Endothelial cell of umbilical vein (primary cell): ENCODE results near the gene HOXA3. TPM values are rescaled to one million over a fixed set of nuclear protein-coding genes. Genes with fewer than 3 reads are reported as not detected.
A peak's percentile ranks its signal among the peaks of the same experiment; 100 is the strongest.

Experiments
- BruUV-seq: library from RNA; stranded (reverse); fragments of 400-500 nt; replicated peaks from 2 replicates; lab custom pipeline; 2021; lab: Mats Ljungman, UMichigan
- CTCF ChIA-PET: fragments of 300-600, 350-600 bp; sonication (Branson Sonifier 250); formaldehyde crosslinking; loops from one replicate; lab custom pipeline; 2021; ENCODE audit warnings: antibody characterized with exemption, inconsistent platforms; lab: Charles Lee
- POLR2A ChIA-PET: fragments of 300-600, 350-600 bp; sonication (Branson Sonifier 250); formaldehyde crosslinking; loops from one replicate; lab custom pipeline; 2021; ENCODE audit warnings: antibody characterized with exemption, inconsistent platforms; lab: Charles Lee
- DNase-seq: peaks from one replicate; pipeline ENCODE4 v3.0.0-alpha.2; 2011; ENCODE audit warnings: low read depth, low spot score
- FAIRE-seq: peaks from 2 replicates; lab custom pipeline; 2011; peaks lifted over from hg19 to GRCh38; lab: Jason Lieb, UNC
- H2AFZ ChIP-seq: 2 replicates; pipeline ENCODE4 v1.6.0; 2012; ENCODE audit warnings: low read depth, low read length, control low read depth, inconsistent platforms
- H3K27ac ChIP-seq: 2 replicates; pipeline ENCODE4 v1.5.1; 2011; ENCODE audit warnings: low read depth, mild to moderate bottlenecking, control low read depth, low read length, moderate library complexity; ENCODE audit not compliant: insufficient read depth
- H3K27me3 ChIP-seq, 2 experiments: 2 replicates each; pipeline versions ENCODE4 v1.6.0 to v1.6.1; 2011; ENCODE audit warnings: low read length in 2 of 2, mixed read lengths in 1 of 2; ENCODE audit not compliant: control insufficient read depth in 2 of 2, insufficient read depth in 2 of 2
- H3K36me3 ChIP-seq, 2 experiments: 2 replicates in 1 of 2; 3 replicates in 1 of 2; pipeline ENCODE4 v1.5.1; 2011; ENCODE audit warnings: low read length in 2 of 2, mild to moderate bottlenecking in 1 of 2, moderate library complexity in 1 of 2; ENCODE audit not compliant: control insufficient read depth in 2 of 2, insufficient read depth in 2 of 2; ENCODE audit errors: extremely low read depth in 1 of 2
- H3K4me1 ChIP-seq: 3 replicates; pipeline ENCODE4 v1.5.1; 2011; ENCODE audit warnings: mild to moderate bottlenecking, low read length; ENCODE audit not compliant: control insufficient read depth, insufficient read depth; ENCODE audit errors: extremely low read depth
- H3K4me2 ChIP-seq: 2 replicates; pipeline ENCODE4 v1.6.1; 2011; ENCODE audit warnings: low read length, control low read depth, mixed read lengths; ENCODE audit not compliant: insufficient read depth
- H3K4me3 ChIP-seq, 3 experiments: fragments of 200-600 bp in 1 of 3; sonication (generic), shearing (Covaris generic) in 1 of 3; replicated peaks in 1 of 3; 2 replicates each; pipeline ENCODE4 v1.5.1; 2011 to 2016; ENCODE audit warnings: control low read depth in 3 of 3, low read length in 3 of 3, mild to moderate bottlenecking in 2 of 3, inconsistent platforms in 1 of 3, low read depth in 1 of 3, moderate library complexity in 1 of 3; ENCODE audit not compliant: insufficient read depth in 1 of 3
- H3K79me2 ChIP-seq: 2 replicates; pipeline ENCODE4 v1.6.0; 2012; ENCODE audit warnings: low read length, inconsistent platforms; ENCODE audit not compliant: control insufficient read depth, insufficient read depth
- H3K9ac ChIP-seq: replicated peaks from 2 replicates; pipeline ENCODE3; 2011; ENCODE audit warnings: low read length, control low read depth; ENCODE audit not compliant: insufficient read depth; ENCODE audit errors: extremely low read depth
- H3K9me1 ChIP-seq: replicated peaks from 3 replicates; pipeline ENCODE4 v1.6.0; 2011; ENCODE audit warnings: mild to moderate bottlenecking, low read length; ENCODE audit not compliant: control insufficient read depth, insufficient read depth; ENCODE audit errors: extremely low read depth
- H3K9me3 ChIP-seq: replicated peaks from 2 replicates; pipeline ENCODE4 v1.5.1; 2012; ENCODE audit warnings: low read length, inconsistent platforms; ENCODE audit not compliant: control insufficient read depth, insufficient read depth
- H4K20me1 ChIP-seq: replicated peaks from 2 replicates; pipeline ENCODE3; 2011; ENCODE audit warnings: mild to moderate bottlenecking, low read length; ENCODE audit not compliant: control insufficient read depth, insufficient read depth; ENCODE audit errors: extremely low read depth
- CTCF ChIP-seq, 2 donors: IDR thresholded peaks; 1 replicate in 1 of 2; 2 replicates in 1 of 2; pipeline ENCODE4 v1.5.1; 2011; ENCODE audit warnings: low read length in 2 of 2, mild to moderate bottlenecking in 2 of 2, moderate library complexity in 2 of 2, control low read depth in 1 of 2, inconsistent platforms in 1 of 2, low read depth in 1 of 2; ENCODE audit not compliant: insufficient read depth in 1 of 2; ENCODE audit errors: extremely low read depth in 1 of 2
- EZH2 ChIP-seq: IDR thresholded peaks from 2 replicates; pipeline ENCODE4 v1.6.1; 2012; ENCODE audit warnings: borderline replicate concordance, low read depth, mild to moderate bottlenecking, moderate library complexity, low read length, inconsistent platforms; ENCODE audit not compliant: severe bottlenecking
- FOS ChIP-seq: IDR thresholded peaks from 2 replicates; pipeline ENCODE4 v1.6.1; 2011; ENCODE audit warnings: mild to moderate bottlenecking, low read length, moderate library complexity, borderline replicate concordance; ENCODE audit not compliant: insufficient read depth
- GATA2 ChIP-seq: IDR thresholded peaks from 2 replicates; pipeline ENCODE4 v1.7.0; 2011; ENCODE audit warnings: low read depth, mild to moderate bottlenecking, moderate library complexity, mixed read lengths, low read length; ENCODE audit not compliant: insufficient read length, insufficient read depth
- JUN ChIP-seq: IDR thresholded peaks from 2 replicates; pipeline ENCODE4 v1.6.1; 2011; ENCODE audit warnings: borderline replicate concordance, low read depth; ENCODE audit not compliant: insufficient read length, insufficient read depth
- MAX ChIP-seq: IDR thresholded peaks from 2 replicates; pipeline ENCODE4 v1.6.1; 2011; ENCODE audit not compliant: insufficient read depth, insufficient read length
- MYC ChIP-seq: IDR thresholded peaks from one replicate; pipeline ENCODE4 v1.6.1; 2011; ENCODE audit warnings: mild to moderate bottlenecking, low read depth, low read length
- POLR2A ChIP-seq: IDR thresholded peaks from 2 replicates; pipeline ENCODE4 v1.6.1; 2012; ENCODE audit warnings: low read depth, mild to moderate bottlenecking, control low read depth, low read length
- POLR2AphosphoS5 ChIP-seq: IDR thresholded peaks from 2 replicates; pipeline ENCODE4 v1.6.1; 2012; ENCODE audit warnings: low read depth, mild to moderate bottlenecking, control low read depth, low read length, moderate library complexity; ENCODE audit not compliant: insufficient read depth
- dilution Hi-C: fragments of 300-500 bp; cut with MboI; formaldehyde crosslinking; loops from one replicate; pipeline ENCODE4 v1.15.0; 2019; ENCODE audit warnings: low sequenced_read_pairs; ENCODE audit not compliant: extremely low pct_ligation_motif_present
- intact Hi-C: fragments of 100-400 bp; cut with micrococcal nuclease; formaldehyde crosslinking; loops from one replicate; pipeline ENCODE4 v1.10.0; 2022
- polyA plus RNA-seq, 4 experiments: library from polyadenylated mRNA; depleted of rRNA in 3 of 4; stranded (reverse) in 3 of 4; unstranded in 1 of 4; fragments of >200 nt; gene quantifications; 2 replicates each; pipeline versions ENCODE4 v1.2.1 to v1.2.3, GENCODE V29; 2011 to 2012; ENCODE audit warnings: missing spikeins in 1 of 4
- total RNA-seq: library from RNA; stranded (reverse); gene quantifications from 2 replicates; pipeline ENCODE4 v1.2.3, GENCODE V29; 2021

Gene HOXA3
- total and polyA plus RNA-seq, 2 donors (not counting 3 experiments of a cell fraction or from before 2014, with no cell fraction given), result 4.7 to 14.0 TPM

GRCh38 chr7:27105301-27106031, 46.9 kb downstream of the HOXA3 start:
- no peaks in the 10 kb centered on the region for H3K9me3 ChIP-seq
- H3K27me3 ChIP-seq, result no peaks in the 10 kb centered on the region
- BruUV-seq, result no TSS peak
- intact Hi-C loops (loop anchor here (1.0 to 5.0 kb wide), 2 partner anchors 10 to 903 kb away; partner anchors contain the start of genes CBX3 and HNRNPA2B1), dilution Hi-C loops (no loop called here)
- H2AFZ ChIP-seq, result no peak overlapping the region
- ChIA-PET POLR2A (interaction anchor here (1.2 to 2.1 kb wide), 5 partner anchors 10 to 74 kb away, joined by 3 to 5 read pairs (median 5); partner anchors contain the start of gene HOXA4), CTCF (interaction anchor here (0.5 to 5.4 kb wide), 13 partner anchors 8 to 736 kb away, joined by 3 to 70 read pairs (median 5); partner anchors contain the start of genes HOXA1, HOXA4 and HOXA7)
- H3K9ac ChIP-seq, result peak overlapping the region; percentile 45
- TF ChIP-seq POLR2A, result no peak
- no peak for TF ChIP-seq FOS
- no peak for TF ChIP-seq POLR2AphosphoS5
- TF ChIP-seq MYC, result no peak
- TF ChIP-seq MAX, result no peak
- no peak for TF ChIP-seq GATA2
- no peak for TF ChIP-seq CTCF (IDR thresholded peaks at IDR 0.05; ENCODE audit: extremely low read depth in 1 of 2, insufficient read depth in 1 of 2, low read depth in 1 of 2, low read length in 2 of 2)
- TF ChIP-seq EZH2, result no peak
- TF ChIP-seq JUN, result no peak
- H3K9me1 ChIP-seq, result no peaks in the 10 kb centered on the region
- peaks cover 0 to 8% of the 10 kb centered on the region in 2 experiments for H3K36me3 ChIP-seq
- H3K27ac ChIP-seq, result peak overlapping the region; percentile 88
- H3K4me2 ChIP-seq, result peak overlapping the region; percentile 73
- H4K20me1 ChIP-seq, result no peaks in the 10 kb centered on the region
- H3K4me1 ChIP-seq, result peaks cover 90% of the 10 kb centered on the region
- DNase-seq (peak; percentile 48), FAIRE-seq (no peak)
- no peak overlapping the region for H3K4me3 ChIP-seq
- peaks cover 77% of the 10 kb centered on the region for H3K79me2 ChIP-seq
